Endothelial cell of umbilical vein (primary cell): ENCODE results near the gene CCDC7.

ENCODE experiments used
- CTCF ChIP-seq, 2 donors: IDR thresholded peaks; 1 replicate in 1 of 2; 2 replicates in 1 of 2; pipeline ENCODE4 v1.5.1; 2011; ENCODE audit warnings: low read length in 2 of 2, mild to moderate bottlenecking in 2 of 2, moderate library complexity in 2 of 2, control low read depth in 1 of 2, inconsistent platforms in 1 of 2, low read depth in 1 of 2; ENCODE audit not compliant: insufficient read depth in 1 of 2; ENCODE audit errors: extremely low read depth in 1 of 2
- EZH2 ChIP-seq: IDR thresholded peaks from 2 replicates; pipeline ENCODE4 v1.6.1; 2012; ENCODE audit warnings: borderline replicate concordance, low read depth, mild to moderate bottlenecking, moderate library complexity, low read length, inconsistent platforms; ENCODE audit not compliant: severe bottlenecking
- MYC ChIP-seq: IDR thresholded peaks from one replicate; pipeline ENCODE4 v1.6.1; 2011; ENCODE audit warnings: mild to moderate bottlenecking, low read depth, low read length
- POLR2A ChIP-seq: IDR thresholded peaks from 2 replicates; pipeline ENCODE4 v1.6.1; 2012; ENCODE audit warnings: low read depth, mild to moderate bottlenecking, control low read depth, low read length

GRCh38 chr10:32437334-32437733, 8.6 kb upstream of the CCDC7 start:
- no peak for TF ChIP-seq POLR2A
- no peak for TF ChIP-seq CTCF (IDR thresholded peaks at IDR 0.05; ENCODE audit: extremely low read depth in 1 of 2, insufficient read depth in 1 of 2, low read depth in 1 of 2, low read length in 2 of 2)
- TF ChIP-seq EZH2, result no peak
- TF ChIP-seq MYC, result no peak
